ENCODE measurements around the gene EXOC7.
A peak's percentile ranks its signal among the peaks of the same experiment; 100 is the strongest.

Gene EXOC7

DNA sequence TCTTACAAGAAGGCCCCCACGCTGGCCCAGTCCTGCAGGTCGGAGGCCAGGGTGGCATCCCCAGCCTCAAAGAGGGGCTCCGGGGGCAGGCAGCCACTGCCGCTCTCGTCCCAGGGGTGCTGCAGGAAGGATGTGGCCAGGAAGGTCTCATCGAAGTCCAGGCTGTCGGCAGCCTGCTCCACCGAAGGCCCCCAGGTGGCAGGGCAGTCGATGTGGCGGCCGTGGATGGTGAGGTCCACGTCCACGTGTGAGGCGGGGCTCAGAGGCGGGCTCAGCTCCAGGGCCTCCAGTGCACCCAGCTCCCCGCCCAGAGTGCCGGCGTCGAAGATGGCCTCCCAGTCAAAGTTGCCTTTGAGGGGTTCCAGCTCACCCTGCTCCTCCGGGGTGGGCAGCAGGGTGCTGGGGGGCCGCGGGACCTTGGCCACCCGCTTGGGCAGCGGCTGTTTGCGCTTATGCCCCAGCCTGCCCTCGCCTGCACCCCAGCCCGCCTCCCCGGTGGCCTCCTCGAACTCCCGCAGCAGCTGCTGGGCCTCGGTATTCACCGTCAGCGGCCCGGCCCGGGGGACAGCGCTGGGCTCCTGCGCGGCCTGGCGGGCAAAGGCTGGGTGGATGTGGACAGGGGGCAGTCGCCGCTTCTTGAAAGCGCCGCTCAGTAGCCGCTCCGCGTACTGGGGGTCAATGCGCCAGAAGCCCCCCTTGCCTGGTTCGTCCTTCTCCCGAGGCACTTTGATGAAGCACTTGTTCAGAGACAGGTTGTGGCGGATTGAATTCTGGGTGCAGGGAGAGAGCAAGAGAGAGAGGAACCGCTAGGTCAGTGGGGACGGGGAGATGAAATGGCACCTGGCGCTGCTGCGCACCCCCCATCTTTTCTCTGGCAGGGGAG lies 34.0 kb upstream of the EXOC7 start:
- peak overlapping the region; percentile 70 for H3K4me3 ChIP-seq (ENCODE audit: low read depth, low read length)
- peaks cover 70% of the 10 kb centered on the region for H3K4me1 ChIP-seq (ENCODE audit: control insufficient read depth, insufficient read depth, low read length)
- no peaks in the 10 kb centered on the region for H3K36me3 ChIP-seq (ENCODE audit: control insufficient read depth, insufficient read depth, low read length)
- no peak overlapping the region for H3K27ac ChIP-seq (ENCODE audit: low read depth, low read length)
- H3K9me3 ChIP-seq (ENCODE audit: control insufficient read depth, insufficient read depth, low read length), result no peaks in the 10 kb centered on the region
- peaks cover 81% of the 10 kb centered on the region for H3K27me3 ChIP-seq (ENCODE audit: control insufficient read depth, insufficient read depth, low read length)
- H3K9ac ChIP-seq (ENCODE audit: low read depth, low read length), result no peak overlapping the region

DNA sequence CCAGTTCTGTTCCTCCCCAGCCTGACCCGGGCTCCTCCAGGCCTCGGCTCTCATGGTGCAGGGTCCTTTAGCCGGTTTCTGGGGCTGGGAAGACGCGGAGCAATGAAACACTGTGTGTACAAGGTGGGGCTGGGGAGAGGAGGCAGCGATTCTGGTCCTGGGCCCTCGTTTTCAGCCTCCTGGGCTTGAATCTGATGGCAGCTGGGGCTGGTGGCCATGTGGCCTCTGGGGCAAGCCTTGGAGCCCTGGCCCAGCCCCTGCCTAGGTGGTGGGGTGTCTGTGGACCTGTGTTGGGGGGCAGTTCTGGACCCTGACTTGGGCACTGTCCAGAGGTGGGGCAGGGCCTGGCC lies 33.4 kb upstream of the EXOC7 start:
- Histone ChIP-seq H3K27ac (ENCODE audit: low read depth, low read length) (no peak overlapping the region), H3K9me3 (ENCODE audit: control insufficient read depth, insufficient read depth, low read length) (no peaks in the 10 kb centered on the region), H3K4me1 (ENCODE audit: control insufficient read depth, insufficient read depth, low read length) (peaks cover 67% of the 10 kb centered on the region), H3K4me3 (ENCODE audit: low read depth, low read length) (no peak overlapping the region), H3K36me3 (ENCODE audit: control insufficient read depth, insufficient read depth, low read length) (no peaks in the 10 kb centered on the region), H3K27me3 (ENCODE audit: control insufficient read depth, insufficient read depth, low read length) (peaks cover 78% of the 10 kb centered on the region), H3K9ac (ENCODE audit: low read depth, low read length) (no peak overlapping the region)

- H3K36me3 ChIP-seq (ENCODE audit: control insufficient read depth, insufficient read depth, low read length), result no peaks in the 10 kb centered on the region
- H3K4me1 ChIP-seq (ENCODE audit: control insufficient read depth, insufficient read depth, low read length), result peaks cover 67% of the 10 kb centered on the region
- peaks cover 78% of the 10 kb centered on the region for H3K27me3 ChIP-seq (ENCODE audit: control insufficient read depth, insufficient read depth, low read length)
- H3K9me3 ChIP-seq (ENCODE audit: control insufficient read depth, insufficient read depth, low read length), result no peaks in the 10 kb centered on the region
- H3K27ac ChIP-seq (ENCODE audit: low read depth, low read length), result no peak overlapping the region
- H3K4me3 ChIP-seq (ENCODE audit: low read depth, low read length), result no peak overlapping the region
- H3K9ac ChIP-seq (ENCODE audit: low read depth, low read length), result no peak overlapping the region
These were observed 32.9 kb upstream of the EXOC7 start for GRCh38 chr17:76136276-76137000.

GRCh38 chr17:76135810-76136188 lies 32.2 kb upstream of the EXOC7 start:
- no peaks in the 10 kb centered on the region for H3K36me3 ChIP-seq (ENCODE audit: control insufficient read depth, insufficient read depth, low read length)
- peak overlapping the region; percentile 42 for H3K27ac ChIP-seq (ENCODE audit: low read depth, low read length)
- H3K4me3 ChIP-seq (ENCODE audit: low read depth, low read length), result peak overlapping the region; percentile 51
- no peak overlapping the region for H3K9ac ChIP-seq (ENCODE audit: low read depth, low read length)
- H3K9me3 ChIP-seq (ENCODE audit: control insufficient read depth, insufficient read depth, low read length), result no peaks in the 10 kb centered on the region
- peaks cover 80% of the 10 kb centered on the region for H3K27me3 ChIP-seq (ENCODE audit: control insufficient read depth, insufficient read depth, low read length)
- peaks cover 73% of the 10 kb centered on the region for H3K4me1 ChIP-seq (ENCODE audit: control insufficient read depth, insufficient read depth, low read length)

DNA sequence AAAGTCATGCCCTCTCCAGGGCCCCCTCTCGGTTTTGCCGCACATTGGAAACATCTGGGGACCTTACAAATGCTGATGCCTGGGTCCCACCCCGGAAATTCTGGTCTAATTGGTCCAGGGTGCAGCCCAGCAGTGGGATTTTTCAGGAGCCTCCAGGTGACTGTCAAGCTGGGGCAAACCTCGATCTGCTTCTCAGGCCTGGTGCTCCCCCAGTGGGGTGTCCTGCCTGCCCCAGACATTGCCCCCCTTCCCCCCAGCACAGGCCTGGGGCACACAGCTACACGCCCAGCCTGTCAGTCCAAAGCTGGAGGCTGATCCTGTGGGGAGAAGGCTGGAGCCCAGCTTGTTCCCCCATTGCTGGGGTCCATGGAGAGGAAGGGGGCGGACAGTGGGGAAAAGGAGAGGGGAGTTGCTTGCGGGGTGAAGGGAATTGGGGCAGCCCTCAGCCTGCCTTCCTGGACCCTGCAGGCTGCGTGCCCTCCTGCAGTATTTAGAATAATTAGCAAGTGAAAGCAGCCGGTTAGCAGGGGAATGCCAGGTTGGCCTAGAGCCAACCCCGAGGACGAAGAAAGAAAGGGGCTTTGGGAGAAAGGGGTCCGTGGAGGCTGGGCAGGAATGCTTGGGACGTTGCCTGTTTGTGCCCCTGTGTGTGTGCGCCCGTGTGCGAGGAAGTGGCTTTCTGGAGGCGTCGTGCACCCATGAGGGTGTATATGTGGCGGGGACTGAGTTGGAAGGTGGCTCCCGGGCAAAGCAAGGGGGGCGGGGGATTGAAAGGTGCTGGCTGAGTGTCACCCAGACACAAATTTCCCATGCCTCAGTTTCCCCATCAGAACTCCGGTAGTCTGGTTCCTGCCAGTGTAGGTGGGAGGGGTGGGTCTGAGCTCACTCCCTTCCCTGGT lies 31.6 kb upstream of the EXOC7 start:
- peak overlapping the region; percentile 51 for H3K4me3 ChIP-seq (ENCODE audit: low read depth, low read length)
- H3K9me3 ChIP-seq (ENCODE audit: control insufficient read depth, insufficient read depth, low read length), result no peaks in the 10 kb centered on the region
- peaks cover 80% of the 10 kb centered on the region for H3K27me3 ChIP-seq (ENCODE audit: control insufficient read depth, insufficient read depth, low read length)
- H3K36me3 ChIP-seq (ENCODE audit: control insufficient read depth, insufficient read depth, low read length), result no peaks in the 10 kb centered on the region
- H3K9ac ChIP-seq (ENCODE audit: low read depth, low read length), result peak overlapping the region; percentile 44; the same call in 1 of the 2 replicates
- H3K27ac ChIP-seq (ENCODE audit: low read depth, low read length), result peak overlapping the region; percentile 42
- H3K4me1 ChIP-seq (ENCODE audit: control insufficient read depth, insufficient read depth, low read length), result peaks cover 79% of the 10 kb centered on the region

GRCh38 chr17:76132574-76133338 lies 29.2 kb upstream of the EXOC7 start:
- H3K9me3 ChIP-seq (ENCODE audit: control insufficient read depth, insufficient read depth, low read length), result no peaks in the 10 kb centered on the region
- H3K36me3 ChIP-seq (ENCODE audit: control insufficient read depth, insufficient read depth, low read length), result no peaks in the 10 kb centered on the region
- peaks cover 59% of the 10 kb centered on the region for H3K27me3 ChIP-seq (ENCODE audit: control insufficient read depth, insufficient read depth, low read length)
- peak overlapping the region; percentile 81 for H3K27ac ChIP-seq (ENCODE audit: low read depth, low read length)
- no peak overlapping the region for H3K9ac ChIP-seq (ENCODE audit: low read depth, low read length)
- peak overlapping the region; percentile 43 for H3K4me3 ChIP-seq (ENCODE audit: low read depth, low read length)
- peaks cover 61% of the 10 kb centered on the region for H3K4me1 ChIP-seq (ENCODE audit: control insufficient read depth, insufficient read depth, low read length)

- H3K9ac ChIP-seq (ENCODE audit: low read depth, low read length), result 0 out of 2 replicates have a peak overlapping the region, but pooled peaks have one; percentile 25
- peaks cover 53% of the 10 kb centered on the region for H3K4me1 ChIP-seq (ENCODE audit: control insufficient read depth, insufficient read depth, low read length)
- no peaks in the 10 kb centered on the region for H3K36me3 ChIP-seq (ENCODE audit: control insufficient read depth, insufficient read depth, low read length)
- H3K27me3 ChIP-seq (ENCODE audit: control insufficient read depth, insufficient read depth, low read length), result peaks cover 51% of the 10 kb centered on the region
- H3K9me3 ChIP-seq (ENCODE audit: control insufficient read depth, insufficient read depth, low read length), result no peaks in the 10 kb centered on the region
- H3K27ac ChIP-seq (ENCODE audit: low read depth, low read length), result peak overlapping the region; percentile 42
- peak overlapping the region; percentile 20; the same call in 1 of the 2 replicates for H3K4me3 ChIP-seq (ENCODE audit: low read depth, low read length)
These were observed 28.3 kb upstream of the EXOC7 start for GRCh38 chr17:76131692-76132573.

DNA sequence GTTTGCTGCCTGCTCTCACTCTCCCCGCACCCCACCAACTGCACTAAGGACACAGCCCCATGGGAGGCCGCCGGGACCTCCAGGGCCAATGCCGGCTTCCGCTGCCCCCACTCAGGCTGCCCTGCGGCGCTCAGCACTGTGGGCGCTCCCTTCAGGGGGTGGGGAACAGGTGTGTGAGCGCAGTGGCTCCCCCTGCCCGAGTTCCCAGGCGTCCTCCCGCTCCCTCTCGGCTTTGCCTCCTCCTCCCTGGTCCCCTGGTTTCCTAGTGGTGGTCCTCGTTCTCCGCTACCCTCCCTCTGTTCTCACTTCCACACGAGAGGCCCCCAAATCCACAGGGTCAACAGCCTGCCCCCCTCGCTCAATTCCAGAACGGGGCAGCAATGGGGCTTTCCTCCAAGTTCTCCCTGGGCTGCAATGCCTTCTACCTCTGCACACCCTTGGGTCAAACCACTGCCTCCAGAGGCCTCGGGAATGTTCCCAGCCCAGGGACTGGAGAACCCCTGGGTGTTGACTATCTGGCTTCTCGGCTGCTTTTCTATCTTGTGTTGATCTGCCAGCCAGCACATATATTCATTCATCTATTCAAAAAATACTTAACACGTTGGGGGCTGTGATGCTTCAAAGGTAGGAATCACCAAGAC lies 27.6 kb upstream of the EXOC7 start:
- Histone ChIP-seq H3K27ac (ENCODE audit: low read depth, low read length) (no peak overlapping the region), H3K4me3 (ENCODE audit: low read depth, low read length) (0 out of 2 replicates have a peak overlapping the region, but pooled peaks have one; percentile 22), H3K36me3 (ENCODE audit: control insufficient read depth, insufficient read depth, low read length) (no peaks in the 10 kb centered on the region), H3K9ac (ENCODE audit: low read depth, low read length) (no peak overlapping the region), H3K4me1 (ENCODE audit: control insufficient read depth, insufficient read depth, low read length) (peaks cover 46% of the 10 kb centered on the region), H3K27me3 (ENCODE audit: control insufficient read depth, insufficient read depth, low read length) (peaks cover 43% of the 10 kb centered on the region), H3K9me3 (ENCODE audit: control insufficient read depth, insufficient read depth, low read length) (no peaks in the 10 kb centered on the region)

- H3K9me3 ChIP-seq (ENCODE audit: control insufficient read depth, insufficient read depth, low read length), result no peaks in the 10 kb centered on the region
- peaks cover 36% of the 10 kb centered on the region for H3K27me3 ChIP-seq (ENCODE audit: control insufficient read depth, insufficient read depth, low read length)
- H3K27ac ChIP-seq (ENCODE audit: low read depth, low read length), result no peak overlapping the region
- no peak overlapping the region for H3K9ac ChIP-seq (ENCODE audit: low read depth, low read length)
- no peaks in the 10 kb centered on the region for H3K36me3 ChIP-seq (ENCODE audit: control insufficient read depth, insufficient read depth, low read length)
- H3K4me3 ChIP-seq (ENCODE audit: low read depth, low read length), result no peak overlapping the region
- H3K4me1 ChIP-seq (ENCODE audit: control insufficient read depth, insufficient read depth, low read length), result peaks cover 39% of the 10 kb centered on the region
These were observed 26.9 kb upstream of the EXOC7 start for GRCh38 chr17:76130473-76130872.
